Upper lobe of left lung (tissue), 4 donors: Measurements from ENCODE around the gene PLN.

Experiments
- POLR2A ChIP-seq, 4 donors: fragments of 450-650 bp; IDR thresholded peaks; one replicate each; pipeline ENCODE4 v1.5.1; 2016 to 2017; ENCODE audit warnings: antibody characterized with exemption in 4 of 4, mild to moderate bottlenecking in 2 of 4
- POLR2AphosphoS5 ChIP-seq, 2 donors: sonication (generic); formaldehyde crosslinking; IDR thresholded peaks; one replicate each; pipeline ENCODE4 v1.5.1; 2017; ENCODE audit warnings: antibody characterized with exemption in 2 of 2

DNA sequence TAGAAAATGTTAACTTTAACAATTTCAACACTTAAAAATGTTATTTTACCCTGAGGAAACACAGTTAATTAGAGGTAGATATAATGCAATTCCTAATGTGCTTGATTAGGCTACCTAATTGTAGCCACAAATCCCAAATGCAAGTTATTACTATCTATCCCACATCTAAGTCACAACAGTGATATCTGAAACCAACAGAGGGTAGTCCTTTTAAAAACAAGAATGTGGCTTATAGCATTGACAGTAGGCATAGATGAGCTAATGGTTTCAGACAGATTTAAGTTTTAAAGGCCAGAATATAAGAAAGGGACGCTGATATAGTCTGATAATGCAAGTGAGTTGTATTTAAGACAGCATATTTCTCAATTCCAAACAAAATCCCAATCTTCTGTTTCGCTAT lies 23.0 kb downstream of the PLN start:
- no peak for TF ChIP-seq POLR2A (IDR thresholded peaks at IDR 0.05)
- no peak for TF ChIP-seq POLR2AphosphoS5 (IDR thresholded peaks at IDR 0.05)
